Endothelial cell of umbilical vein (primary cell): ENCODE results near the gene MOB3B. TPM values are rescaled to one million over a fixed set of nuclear protein-coding genes. Genes with fewer than 3 reads are reported as not detected.

ENCODE experiments used
- BruUV-seq: library from RNA; stranded (reverse); fragments of 400-500 nt; replicated peaks from 2 replicates; lab custom pipeline; 2021; lab: Mats Ljungman, UMichigan
- CTCF ChIA-PET: fragments of 300-600, 350-600 bp; sonication (Branson Sonifier 250); formaldehyde crosslinking; loops from one replicate; lab custom pipeline; 2021; ENCODE audit warnings: antibody characterized with exemption, inconsistent platforms; lab: Charles Lee
- POLR2A ChIA-PET: fragments of 300-600, 350-600 bp; sonication (Branson Sonifier 250); formaldehyde crosslinking; loops from one replicate; lab custom pipeline; 2021; ENCODE audit warnings: antibody characterized with exemption, inconsistent platforms; lab: Charles Lee
- DNase-seq: peaks from one replicate; pipeline ENCODE4 v3.0.0-alpha.2; 2011; ENCODE audit warnings: low read depth, low spot score
- FAIRE-seq: peaks from 2 replicates; lab custom pipeline; 2011; peaks lifted over from hg19 to GRCh38; lab: Jason Lieb, UNC
- H2AFZ ChIP-seq: 2 replicates; pipeline ENCODE4 v1.6.0; 2012; ENCODE audit warnings: low read depth, low read length, control low read depth, inconsistent platforms
- H3K27ac ChIP-seq: 2 replicates; pipeline ENCODE4 v1.5.1; 2011; ENCODE audit warnings: low read depth, mild to moderate bottlenecking, control low read depth, low read length, moderate library complexity; ENCODE audit not compliant: insufficient read depth
- H3K27me3 ChIP-seq, 2 experiments: 2 replicates each; pipeline versions ENCODE4 v1.6.0 to v1.6.1; 2011; ENCODE audit warnings: low read length in 2 of 2, mixed read lengths in 1 of 2; ENCODE audit not compliant: control insufficient read depth in 2 of 2, insufficient read depth in 2 of 2
- H3K36me3 ChIP-seq, 2 experiments: 2 replicates in 1 of 2; 3 replicates in 1 of 2; pipeline ENCODE4 v1.5.1; 2011; ENCODE audit warnings: low read length in 2 of 2, mild to moderate bottlenecking in 1 of 2, moderate library complexity in 1 of 2; ENCODE audit not compliant: control insufficient read depth in 2 of 2, insufficient read depth in 2 of 2; ENCODE audit errors: extremely low read depth in 1 of 2
- H3K4me1 ChIP-seq: 3 replicates; pipeline ENCODE4 v1.5.1; 2011; ENCODE audit warnings: mild to moderate bottlenecking, low read length; ENCODE audit not compliant: control insufficient read depth, insufficient read depth; ENCODE audit errors: extremely low read depth
- H3K4me2 ChIP-seq: 2 replicates; pipeline ENCODE4 v1.6.1; 2011; ENCODE audit warnings: low read length, control low read depth, mixed read lengths; ENCODE audit not compliant: insufficient read depth
- H3K4me3 ChIP-seq, 3 experiments: fragments of 200-600 bp in 1 of 3; sonication (generic), shearing (Covaris generic) in 1 of 3; replicated peaks in 1 of 3; 2 replicates each; pipeline ENCODE4 v1.5.1; 2011 to 2016; ENCODE audit warnings: control low read depth in 3 of 3, low read length in 3 of 3, mild to moderate bottlenecking in 2 of 3, inconsistent platforms in 1 of 3, low read depth in 1 of 3, moderate library complexity in 1 of 3; ENCODE audit not compliant: insufficient read depth in 1 of 3
- H3K79me2 ChIP-seq: 2 replicates; pipeline ENCODE4 v1.6.0; 2012; ENCODE audit warnings: low read length, inconsistent platforms; ENCODE audit not compliant: control insufficient read depth, insufficient read depth
- H3K9ac ChIP-seq: replicated peaks from 2 replicates; pipeline ENCODE3; 2011; ENCODE audit warnings: low read length, control low read depth; ENCODE audit not compliant: insufficient read depth; ENCODE audit errors: extremely low read depth
- H3K9me1 ChIP-seq: replicated peaks from 3 replicates; pipeline ENCODE4 v1.6.0; 2011; ENCODE audit warnings: mild to moderate bottlenecking, low read length; ENCODE audit not compliant: control insufficient read depth, insufficient read depth; ENCODE audit errors: extremely low read depth
- H3K9me3 ChIP-seq: replicated peaks from 2 replicates; pipeline ENCODE4 v1.5.1; 2012; ENCODE audit warnings: low read length, inconsistent platforms; ENCODE audit not compliant: control insufficient read depth, insufficient read depth
- H4K20me1 ChIP-seq: replicated peaks from 2 replicates; pipeline ENCODE3; 2011; ENCODE audit warnings: mild to moderate bottlenecking, low read length; ENCODE audit not compliant: control insufficient read depth, insufficient read depth; ENCODE audit errors: extremely low read depth
- CTCF ChIP-seq, 2 donors: IDR thresholded peaks; 1 replicate in 1 of 2; 2 replicates in 1 of 2; pipeline ENCODE4 v1.5.1; 2011; ENCODE audit warnings: low read length in 2 of 2, mild to moderate bottlenecking in 2 of 2, moderate library complexity in 2 of 2, control low read depth in 1 of 2, inconsistent platforms in 1 of 2, low read depth in 1 of 2; ENCODE audit not compliant: insufficient read depth in 1 of 2; ENCODE audit errors: extremely low read depth in 1 of 2
- EZH2 ChIP-seq: IDR thresholded peaks from 2 replicates; pipeline ENCODE4 v1.6.1; 2012; ENCODE audit warnings: borderline replicate concordance, low read depth, mild to moderate bottlenecking, moderate library complexity, low read length, inconsistent platforms; ENCODE audit not compliant: severe bottlenecking
- FOS ChIP-seq: IDR thresholded peaks from 2 replicates; pipeline ENCODE4 v1.6.1; 2011; ENCODE audit warnings: mild to moderate bottlenecking, low read length, moderate library complexity, borderline replicate concordance; ENCODE audit not compliant: insufficient read depth
- GATA2 ChIP-seq: IDR thresholded peaks from 2 replicates; pipeline ENCODE4 v1.7.0; 2011; ENCODE audit warnings: low read depth, mild to moderate bottlenecking, moderate library complexity, mixed read lengths, low read length; ENCODE audit not compliant: insufficient read length, insufficient read depth
- JUN ChIP-seq: IDR thresholded peaks from 2 replicates; pipeline ENCODE4 v1.6.1; 2011; ENCODE audit warnings: borderline replicate concordance, low read depth; ENCODE audit not compliant: insufficient read length, insufficient read depth
- MAX ChIP-seq: IDR thresholded peaks from 2 replicates; pipeline ENCODE4 v1.6.1; 2011; ENCODE audit not compliant: insufficient read depth, insufficient read length
- MYC ChIP-seq: IDR thresholded peaks from one replicate; pipeline ENCODE4 v1.6.1; 2011; ENCODE audit warnings: mild to moderate bottlenecking, low read depth, low read length
- POLR2A ChIP-seq: IDR thresholded peaks from 2 replicates; pipeline ENCODE4 v1.6.1; 2012; ENCODE audit warnings: low read depth, mild to moderate bottlenecking, control low read depth, low read length
- POLR2AphosphoS5 ChIP-seq: IDR thresholded peaks from 2 replicates; pipeline ENCODE4 v1.6.1; 2012; ENCODE audit warnings: low read depth, mild to moderate bottlenecking, control low read depth, low read length, moderate library complexity; ENCODE audit not compliant: insufficient read depth
- dilution Hi-C: fragments of 300-500 bp; cut with MboI; formaldehyde crosslinking; loops from one replicate; pipeline ENCODE4 v1.15.0; 2019; ENCODE audit warnings: low sequenced_read_pairs; ENCODE audit not compliant: extremely low pct_ligation_motif_present
- intact Hi-C: fragments of 100-400 bp; cut with micrococcal nuclease; formaldehyde crosslinking; loops from one replicate; pipeline ENCODE4 v1.10.0; 2022
- polyA plus RNA-seq, 4 experiments: library from polyadenylated mRNA; depleted of rRNA in 3 of 4; stranded (reverse) in 3 of 4; unstranded in 1 of 4; fragments of >200 nt; gene quantifications; 2 replicates each; pipeline versions ENCODE4 v1.2.1 to v1.2.3, GENCODE V29; 2011 to 2012; ENCODE audit warnings: missing spikeins in 1 of 4
- total RNA-seq: library from RNA; stranded (reverse); gene quantifications from 2 replicates; pipeline ENCODE4 v1.2.3, GENCODE V29; 2021

Gene MOB3B
- total and polyA plus RNA-seq, 2 donors (not counting 3 experiments of a cell fraction or from before 2014, with no cell fraction given): 0.03 TPM; not detected in 1

DNA sequence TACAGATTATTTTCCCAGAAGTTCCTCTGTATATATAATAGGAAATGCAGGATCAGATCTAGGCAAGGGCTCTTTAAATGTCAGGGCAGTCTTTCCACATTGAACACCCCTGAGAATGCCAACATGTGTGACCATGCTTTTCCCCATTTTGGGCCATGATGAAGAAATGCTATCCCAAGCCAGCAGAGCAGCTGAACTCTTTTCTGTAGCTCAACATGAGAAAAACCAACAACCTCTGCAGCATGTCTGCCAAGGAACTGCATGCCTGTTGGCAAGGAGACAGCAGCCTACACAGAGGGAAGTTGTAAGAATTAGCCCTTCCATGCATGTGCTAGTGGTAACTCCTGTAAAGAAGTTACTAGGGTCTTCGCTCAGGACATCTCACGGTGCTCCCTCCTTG, 15.1 kb downstream of the MOB3B start:
- no peak overlapping the region for H3K27ac ChIP-seq
- no peak for TF ChIP-seq CTCF (IDR thresholded peaks at IDR 0.05; ENCODE audit: extremely low read depth in 1 of 2, insufficient read depth in 1 of 2, low read depth in 1 of 2, low read length in 2 of 2)
- no peak for TF ChIP-seq EZH2
- TF ChIP-seq GATA2: no peak
- no peak for TF ChIP-seq MYC
- TF ChIP-seq JUN: no peak
- TF ChIP-seq POLR2AphosphoS5: no peak
- no peak for TF ChIP-seq FOS
- no peak for TF ChIP-seq POLR2A
- no peak for TF ChIP-seq MAX
- no peak overlapping the region for H3K4me3 ChIP-seq
- H2AFZ ChIP-seq: no peak overlapping the region
- H3K4me1 ChIP-seq: no peaks in the 10 kb centered on the region
- ChIA-PET POLR2A (no interaction called here), CTCF (interaction anchor here (0.8 to 1.3 kb wide), 3 partner anchors 9 to 181 kb away, joined by 3 to 6 read pairs (median 3); no protein-coding TSS in a partner anchor)
- no peaks in the 10 kb centered on the region for H3K9me1 ChIP-seq
- no peaks in the 10 kb centered on the region for H3K36me3 ChIP-seq
- DNase-seq: no peak
- H4K20me1 ChIP-seq: no peaks in the 10 kb centered on the region
- no peak overlapping the region for H3K4me2 ChIP-seq
- intact Hi-C loops: no loop called here
- BruUV-seq: no TSS peak
- dilution Hi-C loops: loop anchor here (25.0 kb wide), 1 partner anchor 177 kb away; no protein-coding TSS in a partner anchor
- FAIRE-seq: no peak
- H3K27me3 ChIP-seq: peaks cover 0 to 3% of the 10 kb centered on the region in 2 experiments
- no peak overlapping the region for H3K9ac ChIP-seq
- H3K9me3 ChIP-seq: no peaks in the 10 kb centered on the region
- no peaks in the 10 kb centered on the region for H3K79me2 ChIP-seq
